ENCODE data around the gene CAMTA1.

DNA sequence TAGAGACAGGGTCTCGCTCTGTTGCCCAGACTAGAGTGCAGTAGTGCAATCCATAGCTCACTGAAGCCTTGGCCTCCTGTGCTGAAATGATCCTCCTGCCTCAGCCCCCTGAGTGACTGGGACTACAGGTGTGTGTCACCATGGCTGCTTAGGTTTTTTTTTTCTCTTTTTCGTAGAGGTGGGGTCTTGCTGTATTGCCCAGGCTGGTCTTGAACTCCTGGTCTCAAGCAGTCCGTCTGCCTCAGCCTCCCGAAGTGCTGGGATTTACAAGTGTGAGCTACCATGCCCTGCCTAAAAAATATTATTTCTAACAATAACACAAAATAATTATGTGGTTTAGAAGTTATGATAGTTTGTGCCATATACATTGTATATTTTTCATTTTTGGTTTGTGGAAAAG is 9.9 kb downstream of the CAMTA1 start:
- TF ChIP-seq ARNT (IDR thresholded peaks at IDR 0.05): no peak
- TF ChIP-seq, protein P1, sequence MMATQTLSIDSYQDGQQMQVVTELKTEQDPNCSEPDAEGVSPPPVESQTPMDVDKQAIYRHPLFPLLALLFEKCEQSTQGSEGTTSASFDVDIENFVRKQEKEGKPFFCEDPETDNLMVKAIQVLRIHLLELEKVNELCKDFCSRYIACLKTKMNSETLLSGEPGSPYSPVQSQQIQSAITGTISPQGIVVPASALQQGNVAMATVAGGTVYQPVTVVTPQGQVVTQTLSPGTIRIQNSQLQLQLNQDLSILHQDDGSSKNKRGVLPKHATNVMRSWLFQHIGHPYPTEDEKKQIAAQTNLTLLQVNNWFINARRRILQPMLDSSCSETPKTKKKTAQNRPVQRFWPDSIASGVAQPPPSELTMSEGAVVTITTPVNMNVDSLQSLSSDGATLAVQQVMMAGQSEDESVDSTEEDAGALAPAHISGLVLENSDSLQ (IDR thresholded peaks at IDR 0.05): no peak
- TF ChIP-seq SP1 (IDR thresholded peaks at IDR 0.05): no peak
- TF ChIP-seq FOXM1 (IDR thresholded peaks at IDR 0.05; ENCODE audit: borderline replicate concordance): no peak
- TF ChIP-seq HDGF (IDR thresholded peaks at IDR 0.05; ENCODE audit: borderline replicate concordance): no peak
- TF ChIP-seq ZNF384 (IDR thresholded peaks at IDR 0.05): no peak
- TF ChIP-seq SUZ12 (IDR thresholded peaks at IDR 0.05): no peak
- no peak for TF ChIP-seq FOXK2 (IDR thresholded peaks at IDR 0.05)
- TF ChIP-seq FOXA1 (IDR thresholded peaks at IDR 0.05): no peak
- TF ChIP-seq BHLHE40 (IDR thresholded peaks at IDR 0.05; ENCODE audit: borderline replicate concordance): no peak
- no peak for TF ChIP-seq LEF1 (IDR thresholded peaks at IDR 0.05; ENCODE audit: borderline replicate concordance)
